Bronchial epithelial cell (primary cell): ENCODE measurements around the gene UBE2G1. TPM values are rescaled to one million over a fixed set of nuclear protein-coding genes. Genes with fewer than 3 reads are reported as not detected.

ENCODE experiments used
- DNase-seq: peaks from one replicate; pipeline ENCODE4 v3.0.0-alpha.2; 2010; ENCODE audit warnings: low read depth
- FAIRE-seq: peaks from 2 replicates; lab custom pipeline; 2011; peaks lifted over from hg19 to GRCh38; lab: Jason Lieb, UNC
- H3K27me3 ChIP-seq: 2 replicates; pipeline ENCODE4 v1.5.1; 2011; ENCODE audit warnings: low read length; ENCODE audit not compliant: control insufficient read depth, insufficient read depth
- H3K36me3 ChIP-seq: 2 replicates; pipeline ENCODE4 v1.5.1; 2011; ENCODE audit warnings: low read length; ENCODE audit not compliant: control insufficient read depth, insufficient read depth
- H3K4me3 ChIP-seq: 2 replicates; pipeline ENCODE4 v1.5.1; 2011; ENCODE audit warnings: mild to moderate bottlenecking, low read depth, low read length, control low read depth
- CTCF ChIP-seq: IDR thresholded peaks from 2 replicates; pipeline ENCODE4 v1.5.1; 2011; ENCODE audit warnings: mild to moderate bottlenecking, moderate library complexity, low read length, control low read depth, inconsistent platforms; ENCODE audit not compliant: insufficient read depth, severe bottlenecking
- total RNA-seq: library from RNA; depleted of rRNA; stranded (reverse); fragments of >200 nt; gene quantifications from 2 replicates; pipeline ENCODE4 v1.2.1, GENCODE V29; 2014

Gene UBE2G1
- total RNA-seq, 1 donor from 2014 or later, result 39.2 TPM

- TF ChIP-seq CTCF, result no peak
- FAIRE-seq (no peak), DNase-seq (no peak)
- no peaks in the 10 kb centered on the region for H3K36me3 ChIP-seq
- H3K4me3 ChIP-seq, result no peak overlapping the region
- H3K27me3 ChIP-seq, result no peaks in the 10 kb centered on the region
Measured at GRCh38 chr17:4334776-4335584, 31.5 kb downstream of the UBE2G1 start.

- Histone ChIP-seq H3K27me3 (no peaks in the 10 kb centered on the region), H3K36me3 (no peaks in the 10 kb centered on the region), H3K4me3 (no peak overlapping the region)
- DNase-seq (no peak), FAIRE-seq (no peak)
- no peak for TF ChIP-seq CTCF
Measured at GRCh38 chr17:4334332-4334731, 32.1 kb downstream of the UBE2G1 start.

- no peak for TF ChIP-seq CTCF
- Histone ChIP-seq H3K4me3 (no peak overlapping the region), H3K27me3 (no peaks in the 10 kb centered on the region), H3K36me3 (no peaks in the 10 kb centered on the region)
- FAIRE-seq, result no peak
- no peak for DNase-seq
Measured at GRCh38 chr17:4333041-4333440, 33.4 kb downstream of the UBE2G1 start.

GRCh38 chr17:4332296-4332970 lies 34.0 kb downstream of the UBE2G1 start:
- Histone ChIP-seq H3K36me3 (no peaks in the 10 kb centered on the region), H3K4me3 (no peak overlapping the region), H3K27me3 (no peaks in the 10 kb centered on the region)
- FAIRE-seq (peak; percentile 58), DNase-seq (no peak)
- no peak for TF ChIP-seq CTCF

GRCh38 chr17:4331614-4332013 lies 34.9 kb downstream of the UBE2G1 start:
- no peak overlapping the region for H3K4me3 ChIP-seq
- FAIRE-seq (no peak), DNase-seq (no peak)
- H3K36me3 ChIP-seq, result no peaks in the 10 kb centered on the region
- no peak for TF ChIP-seq CTCF
- no peaks in the 10 kb centered on the region for H3K27me3 ChIP-seq
